RKO (cell line): ENCODE measurements around the gene F10.

ENCODE experiments used
- DNase-seq: peaks from one replicate; pipeline ENCODE4 v3.0.0-alpha.2; 2016; ENCODE audit warnings: low spot score

F10 gene

GRCh38 chr13:113117335-113117872 is 5.2 kb upstream of the F10 start:
- no peak for DNase-seq

- DNase-seq = no peak
Measured at GRCh38 chr13:113117911-113118260, 4.7 kb upstream of the F10 start.

DNA sequence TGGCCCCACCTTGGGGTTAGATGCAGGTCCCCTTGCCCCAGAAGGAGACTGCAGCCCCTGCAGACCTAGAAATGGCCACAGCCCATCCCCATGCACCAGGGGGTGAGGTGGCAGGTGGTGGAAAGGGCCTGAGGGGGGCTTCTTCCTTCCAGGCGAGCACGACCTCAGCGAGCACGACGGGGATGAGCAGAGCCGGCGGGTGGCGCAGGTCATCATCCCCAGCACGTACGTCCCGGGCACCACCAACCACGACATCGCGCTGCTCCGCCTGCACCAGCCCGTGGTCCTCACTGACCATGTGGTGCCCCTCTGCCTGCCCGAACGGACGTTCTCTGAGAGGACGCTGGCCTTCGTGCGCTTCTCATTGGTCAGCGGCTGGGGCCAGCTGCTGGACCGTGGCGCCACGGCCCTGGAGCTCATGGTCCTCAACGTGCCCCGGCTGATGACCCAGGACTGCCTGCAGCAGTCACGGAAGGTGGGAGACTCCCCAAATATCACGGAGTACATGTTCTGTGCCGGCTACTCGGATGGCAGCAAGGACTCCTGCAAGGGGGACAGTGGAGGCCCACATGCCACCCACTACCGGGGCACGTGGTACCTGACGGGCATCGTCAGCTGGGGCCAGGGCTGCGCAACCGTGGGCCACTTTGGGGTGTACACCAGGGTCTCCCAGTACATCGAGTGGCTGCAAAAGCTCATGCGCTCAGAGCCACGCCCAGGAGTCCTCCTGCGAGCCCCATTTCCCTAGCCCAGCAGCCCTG is 4.2 kb upstream of the F10 start:
- no peak for DNase-seq

- DNase-seq = no peak
Measured at GRCh38 chr13:113119166-113119821, 3.3 kb upstream of the F10 start.

DNA sequence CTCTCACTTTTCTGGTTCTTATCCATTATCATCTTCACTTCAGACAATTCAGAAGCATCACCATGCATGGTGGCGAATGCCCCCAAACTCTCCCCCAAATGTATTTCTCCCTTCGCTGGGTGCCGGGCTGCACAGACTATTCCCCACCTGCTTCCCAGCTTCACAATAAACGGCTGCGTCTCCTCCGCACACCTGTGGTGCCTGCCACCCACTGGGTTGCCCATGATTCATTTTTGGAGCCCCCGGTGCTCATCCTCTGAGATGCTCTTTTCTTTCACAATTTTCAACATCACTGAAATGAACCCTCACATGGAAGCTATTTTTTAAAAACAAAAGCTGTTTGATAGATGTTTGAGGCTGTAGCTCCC is 2.8 kb upstream of the F10 start:
- no peak for DNase-seq

DNA sequence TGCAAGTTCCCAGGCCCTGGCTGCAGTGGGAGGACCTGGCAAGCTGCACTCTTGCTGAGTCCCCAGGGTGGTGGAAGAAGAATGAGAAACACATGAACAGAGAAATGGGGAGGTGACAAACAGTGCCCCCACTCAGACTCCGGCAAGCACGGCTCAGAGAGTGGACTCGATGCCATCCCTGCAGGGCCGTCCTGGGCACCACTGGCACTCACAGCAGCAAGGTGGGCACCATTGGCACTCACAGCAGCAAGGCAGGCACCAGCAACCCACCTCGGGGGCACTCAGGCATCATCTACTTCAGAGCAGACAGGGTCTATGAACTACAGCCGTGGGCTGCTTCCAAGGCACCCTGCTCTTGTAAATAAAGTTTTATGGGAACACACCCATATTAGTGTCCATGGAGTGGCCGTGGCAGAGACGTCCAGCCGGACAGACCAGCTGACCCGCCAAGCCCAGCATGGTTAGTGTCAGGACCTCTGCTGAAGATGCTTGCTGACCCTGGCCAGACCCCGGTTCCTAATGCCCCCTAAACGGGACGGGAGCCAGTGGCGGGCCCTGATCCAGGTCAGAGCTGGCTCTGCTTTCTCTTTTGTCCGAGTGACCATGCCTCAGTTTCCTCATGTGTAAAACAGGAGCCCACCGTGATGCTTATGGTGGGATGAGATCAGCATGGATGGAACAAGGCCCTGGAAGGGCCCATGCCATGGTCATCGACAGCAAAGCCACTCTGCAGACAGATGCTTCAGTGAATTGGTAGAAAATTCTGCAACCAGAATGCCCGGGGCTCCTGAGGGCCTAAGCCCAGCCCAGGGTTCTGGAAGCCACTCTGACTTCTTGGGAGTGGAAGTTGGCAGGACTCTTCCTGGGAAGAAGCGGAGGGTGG is 2.1 kb upstream of the F10 start:
- no peak for DNase-seq

GRCh38 chr13:113121183-113121927 is 1.2 kb upstream of the F10 start:
- DNase-seq = no peak

DNA sequence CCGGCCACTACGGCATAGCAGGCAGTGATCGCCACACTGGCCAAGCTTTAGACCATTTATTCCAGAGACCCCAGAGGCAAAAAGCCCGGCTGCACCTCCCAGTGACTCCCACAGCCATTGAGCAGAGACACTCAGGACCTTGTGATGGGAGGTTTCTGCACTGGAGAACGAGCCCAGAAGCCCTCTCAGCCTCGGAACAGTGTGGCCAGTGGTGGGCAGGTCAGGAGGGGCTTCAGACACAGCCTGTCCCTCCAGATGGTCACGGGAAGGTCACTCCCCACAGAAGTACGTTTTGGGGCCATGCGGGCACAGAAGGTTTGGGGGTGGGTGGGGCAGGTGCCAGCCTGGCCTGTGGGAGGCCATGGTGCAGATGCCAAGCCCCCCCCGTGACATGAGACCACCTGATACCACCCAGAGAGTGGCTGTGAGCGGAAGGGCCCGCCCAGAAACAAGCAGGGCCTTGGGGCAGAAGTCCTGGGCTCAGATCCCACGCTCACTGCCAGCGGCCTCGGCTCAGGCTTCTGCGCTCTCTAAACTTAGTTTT is 599 bp upstream of the F10 start:
- DNase-seq = no peak

DNA sequence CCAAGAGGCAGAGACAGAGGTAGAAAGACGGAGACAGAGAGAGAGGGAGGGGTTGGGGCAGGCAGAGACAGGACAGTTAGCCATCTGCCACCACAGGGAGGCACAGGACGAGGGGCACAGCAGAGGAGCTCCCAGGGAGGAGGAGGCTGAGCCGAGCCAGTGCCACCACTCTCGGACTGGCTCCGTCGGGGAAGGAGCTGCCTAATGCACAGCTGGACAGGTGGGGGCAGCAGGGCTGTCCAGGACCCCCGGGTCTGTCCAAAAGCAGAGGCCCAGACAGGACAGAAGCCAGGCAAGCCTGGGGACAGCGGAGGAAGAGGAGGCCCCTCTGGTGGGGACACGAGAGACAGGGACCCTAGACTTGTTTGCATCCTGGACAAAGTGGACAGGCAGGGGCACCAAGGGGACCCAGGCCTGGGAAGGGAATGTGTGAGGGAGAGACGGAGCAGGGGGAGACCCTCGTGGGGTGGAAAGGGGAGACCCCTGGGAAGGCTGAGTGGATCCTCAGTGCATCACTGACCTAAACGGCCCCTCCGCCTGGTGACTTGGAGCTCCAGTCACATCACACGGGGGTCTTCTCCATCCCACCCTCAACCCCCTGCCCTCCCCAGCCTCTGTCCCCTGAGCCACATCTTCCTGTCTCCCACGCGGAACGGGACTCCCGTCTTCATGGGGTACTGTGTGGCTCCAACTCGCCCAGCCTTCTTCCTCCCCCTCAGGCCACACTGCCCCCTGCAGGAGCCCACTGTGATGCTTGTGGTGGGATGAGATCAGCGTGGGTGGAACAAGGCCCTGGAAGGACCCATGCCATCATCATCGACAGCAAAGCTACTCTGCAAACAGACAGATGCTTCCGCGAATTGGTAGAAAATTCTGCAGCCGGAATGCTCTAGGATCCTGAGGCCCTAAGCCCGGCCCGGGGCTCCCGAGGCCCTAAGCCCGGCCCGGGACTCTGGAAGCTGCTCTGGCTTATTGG is 915 bp downstream of the F10 start:
- DNase-seq = no peak

DNA sequence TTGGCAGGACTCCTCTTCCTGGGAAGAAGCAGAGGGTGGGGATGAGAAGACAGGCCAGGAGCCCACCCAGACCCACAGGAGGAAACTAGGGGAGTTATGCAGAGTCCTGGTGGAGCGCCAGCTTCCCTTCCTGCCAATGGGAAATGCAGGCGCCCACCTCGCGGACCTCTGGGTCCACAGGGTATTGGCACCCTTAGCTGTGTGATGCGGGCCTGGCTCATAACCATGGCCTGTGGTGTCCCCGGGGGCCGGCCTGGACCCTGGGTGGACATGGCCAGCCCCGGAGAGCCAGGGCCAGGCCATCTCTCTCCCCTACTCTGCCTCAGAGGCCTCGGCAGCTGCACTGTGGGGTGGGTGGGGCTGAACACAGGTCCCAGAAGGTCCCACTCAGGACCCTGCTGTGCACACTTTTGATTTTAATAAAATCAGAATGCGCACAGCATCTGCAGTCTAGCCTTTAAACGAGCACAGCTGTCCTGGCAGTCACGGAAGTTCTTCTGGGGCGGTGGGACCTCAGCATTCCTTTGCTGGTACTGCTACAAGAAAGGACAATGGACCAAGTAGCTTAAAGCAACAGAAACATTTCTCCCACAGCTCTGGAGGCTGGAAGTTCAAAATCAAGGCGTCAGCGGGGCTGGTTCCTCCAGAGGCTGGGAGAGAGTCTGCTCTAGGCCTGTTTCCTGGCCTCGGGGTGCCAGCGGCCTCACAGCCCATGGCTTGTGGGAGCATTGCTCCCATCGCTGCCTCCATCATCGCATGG is 1.8 kb downstream of the F10 start:
- no peak for DNase-seq

- no peak for DNase-seq
Measured at GRCh38 chr13:113125506-113126264, 3.1 kb downstream of the F10 start.

DNA sequence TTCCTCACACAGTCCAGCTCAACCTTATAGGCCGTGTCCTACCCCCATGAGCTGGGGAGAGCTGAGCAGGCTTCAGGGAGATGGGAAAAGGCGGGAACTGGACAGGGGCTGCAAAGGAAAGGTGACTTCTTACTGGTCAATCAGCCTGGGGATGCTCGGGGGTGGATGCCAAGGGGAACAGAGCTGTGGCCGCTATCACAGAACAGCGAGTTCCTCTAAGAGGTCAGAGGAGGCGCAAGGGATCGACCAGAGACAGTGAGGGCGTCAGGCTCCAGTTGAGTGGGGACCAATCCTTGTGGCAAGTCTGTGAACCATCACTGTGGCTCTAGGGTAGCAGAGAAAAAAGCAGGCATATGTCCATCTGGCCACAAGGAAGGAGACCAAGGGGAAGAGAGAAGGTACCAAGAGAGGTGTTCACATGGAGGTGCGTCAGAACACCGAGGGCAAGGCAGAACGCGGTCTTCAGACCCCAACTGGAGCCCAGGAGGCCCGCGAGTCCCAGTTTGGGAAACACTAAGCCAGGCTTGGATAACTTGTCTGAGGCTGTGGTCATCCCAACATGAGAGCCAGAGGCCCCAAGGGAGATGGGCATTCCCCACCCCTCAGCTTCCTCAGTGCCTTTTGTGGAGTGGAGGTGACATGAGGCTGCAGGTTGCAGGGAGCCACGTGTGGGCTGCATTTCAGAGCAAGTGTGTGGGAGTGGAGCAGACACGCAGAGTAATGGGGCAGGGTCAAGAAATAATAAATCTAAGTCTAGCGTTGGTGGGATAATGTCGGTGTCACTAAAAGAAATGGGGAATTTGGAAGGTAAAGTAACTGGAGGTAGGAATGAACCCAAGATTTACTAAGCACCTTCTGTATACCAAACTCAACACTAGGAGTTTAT is 3.9 kb downstream of the F10 start:
- no peak for DNase-seq

DNA sequence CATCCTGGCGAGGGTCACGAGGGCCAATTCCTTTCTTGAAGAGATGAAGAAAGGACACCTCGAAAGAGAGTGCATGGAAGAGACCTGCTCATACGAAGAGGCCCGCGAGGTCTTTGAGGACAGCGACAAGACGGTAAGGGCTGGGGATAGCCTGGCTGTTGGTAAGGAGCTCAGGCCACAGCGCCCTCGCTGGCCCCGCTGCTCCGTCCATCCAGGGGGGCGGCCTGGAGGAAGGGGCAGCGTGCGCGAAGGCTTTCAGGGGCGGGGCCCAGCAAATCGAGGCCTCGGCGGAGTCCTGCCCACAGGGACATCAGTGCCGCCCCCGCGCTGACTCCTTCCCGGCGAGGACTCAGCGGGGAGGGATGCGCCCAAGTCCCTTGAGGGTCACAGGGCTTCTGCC is 6.9 kb downstream of the F10 start:
- DNase-seq = no peak

- no peak for DNase-seq
Measured at GRCh38 chr13:113129921-113130750, 7.5 kb downstream of the F10 start.

DNA sequence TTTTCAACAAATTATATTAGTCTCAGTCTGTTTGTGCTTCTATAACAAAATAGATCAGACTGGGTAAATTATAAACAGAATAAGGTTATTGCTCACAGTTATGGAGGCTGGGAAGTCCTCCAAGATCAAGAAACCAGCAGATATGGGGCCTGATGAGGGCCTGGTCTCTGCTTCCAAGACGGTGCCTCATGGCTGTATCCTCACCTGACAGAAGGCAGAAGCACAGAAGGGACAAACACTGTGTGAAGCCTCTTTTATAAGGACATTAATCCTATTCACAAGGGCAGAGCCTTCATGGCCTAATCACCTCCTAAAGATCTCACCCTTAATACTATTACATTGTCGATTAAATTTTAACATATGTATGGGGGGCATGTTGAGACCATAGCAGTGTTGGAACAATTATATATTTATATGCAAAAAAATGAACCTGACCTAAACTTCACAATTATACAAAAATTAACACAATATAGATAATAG is 12.7 kb downstream of the F10 start:
- no peak for DNase-seq

DNA sequence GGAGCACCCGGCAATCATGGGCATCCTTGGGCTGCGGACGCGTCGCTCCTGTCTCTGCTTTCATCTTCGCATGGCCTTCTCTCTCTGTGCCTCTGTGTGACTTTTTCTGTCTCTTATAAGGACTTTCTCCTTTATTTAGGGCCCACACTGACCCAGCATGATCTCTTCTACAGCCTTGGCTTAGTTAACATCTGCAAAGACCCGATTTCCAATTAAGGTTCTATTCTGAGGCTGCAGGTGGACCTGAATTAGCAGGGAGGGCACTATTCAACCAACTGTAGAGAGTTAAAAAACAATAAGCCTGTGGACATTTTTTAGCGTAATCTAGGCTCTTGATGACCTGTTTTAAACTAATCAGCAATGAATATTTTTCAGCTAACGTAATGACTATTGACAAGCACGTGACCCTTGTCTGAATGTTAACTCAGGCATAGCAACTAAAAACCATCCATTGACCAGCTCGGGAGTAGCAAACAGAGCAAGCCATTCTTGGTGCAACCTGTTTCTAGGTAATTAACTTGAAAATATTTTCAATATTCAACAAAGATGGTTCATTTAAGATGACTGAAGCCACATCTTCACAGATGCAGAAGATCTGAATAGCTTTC is 15.2 kb downstream of the F10 start:
- DNase-seq = no peak
